ENCODE measurements around the gene CLDN7.

The CLDN7 gene

DNA sequence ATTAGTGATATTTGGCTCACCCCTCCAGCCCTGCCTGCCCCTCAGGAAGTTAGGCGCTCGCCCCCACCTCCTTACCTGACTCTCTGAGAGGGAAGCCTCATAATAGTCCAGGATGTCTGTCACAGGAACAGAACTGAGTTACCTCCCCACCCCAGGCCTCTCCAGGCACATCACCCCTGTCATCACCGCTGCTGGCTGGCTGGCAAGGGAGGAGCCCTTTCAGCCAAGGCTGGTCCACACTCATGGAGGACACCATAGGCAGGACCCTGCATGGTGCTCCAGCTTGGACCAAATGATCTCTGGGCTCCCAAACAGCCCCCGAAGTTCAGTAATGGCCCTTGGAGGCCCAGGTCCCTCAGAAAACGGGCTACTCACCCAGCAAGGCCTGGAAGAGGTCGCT, 44.1 kb downstream of the CLDN7 start:
- DNase-seq = no peak

DNA sequence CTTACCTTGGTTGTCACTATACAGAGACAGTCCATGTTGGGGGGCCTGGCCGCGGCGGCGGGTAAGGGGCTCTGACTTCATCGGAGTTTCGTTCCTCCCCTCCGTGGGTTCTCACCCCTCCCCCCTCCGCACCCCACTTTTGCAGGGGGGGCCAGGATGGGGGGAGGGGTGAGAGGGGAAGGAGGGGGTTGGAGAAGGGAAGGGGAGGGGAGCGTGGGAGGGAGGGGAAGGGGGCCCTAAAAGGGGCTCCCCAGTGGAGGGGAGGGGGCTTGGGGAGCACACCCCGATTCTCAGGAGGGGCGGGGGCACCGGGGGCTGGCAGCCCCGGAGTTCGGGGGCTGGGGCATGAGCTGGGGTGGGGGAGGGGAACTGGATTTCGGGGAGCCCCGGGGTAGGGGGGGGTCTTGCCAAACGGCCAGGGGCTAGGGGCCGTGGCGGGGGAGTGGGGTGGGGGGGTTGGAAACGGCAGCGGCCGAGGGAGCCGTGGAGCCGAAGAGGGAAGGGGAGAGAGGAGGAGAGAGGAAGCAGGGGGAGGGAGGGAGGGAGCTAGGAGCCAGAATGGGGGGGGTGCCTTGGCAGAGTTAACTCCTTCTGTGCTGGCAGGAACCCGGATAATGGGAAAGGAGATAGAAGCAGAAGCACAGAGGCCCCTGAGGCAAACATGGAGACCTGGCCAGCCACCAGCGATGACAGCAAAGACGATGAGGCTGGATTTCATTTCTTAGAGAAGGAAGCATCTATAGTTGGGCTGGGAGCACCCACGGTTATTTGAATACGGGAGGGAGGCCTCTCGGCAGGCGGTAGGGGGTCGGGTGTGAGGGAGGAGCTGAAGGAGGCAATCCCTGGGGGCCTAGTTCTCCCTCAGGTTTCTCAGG, 44.9 kb downstream of the CLDN7 start:
- no peak for DNase-seq

DNA sequence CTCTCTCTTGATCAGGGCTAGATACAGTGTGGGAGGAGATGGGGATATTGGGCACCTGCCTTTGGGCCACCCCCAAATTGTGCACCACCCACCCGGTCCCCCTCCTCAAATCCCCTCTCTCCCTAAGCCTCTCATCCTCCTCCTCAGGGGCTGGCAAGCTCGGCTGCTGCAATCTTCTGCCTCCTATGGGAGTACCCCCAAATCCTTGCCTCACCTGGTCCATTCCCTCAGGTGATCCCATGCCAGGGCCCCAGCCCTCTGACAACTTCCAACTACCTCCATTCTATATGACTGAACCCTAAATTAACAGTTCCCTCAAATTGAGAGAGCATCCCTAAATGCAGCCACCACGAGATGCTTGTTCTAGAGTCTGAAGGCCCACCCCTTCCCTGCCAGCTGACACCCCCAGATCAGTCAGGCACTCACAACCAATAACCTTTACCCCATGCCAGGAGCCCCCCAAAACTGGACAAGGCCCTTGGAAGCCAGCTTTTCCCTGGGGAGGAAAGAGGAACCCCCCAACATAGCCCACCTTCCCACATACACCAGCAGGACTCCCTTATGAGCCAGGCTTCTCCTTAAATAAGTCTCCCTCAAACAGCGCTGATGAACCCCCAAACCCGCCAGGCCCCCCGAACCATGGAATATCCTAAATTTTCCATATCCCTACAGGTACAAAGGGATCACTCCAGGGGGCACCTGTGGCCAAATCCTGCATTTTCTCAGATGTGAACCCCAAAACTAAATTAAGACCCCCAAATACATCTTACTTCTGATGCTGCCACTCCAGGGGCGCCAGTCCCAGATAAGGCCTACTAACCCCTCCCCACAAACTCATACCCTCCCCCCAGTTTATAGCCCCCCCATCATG, 45.8 kb downstream of the CLDN7 start:
- DNase-seq = no peak

DNA sequence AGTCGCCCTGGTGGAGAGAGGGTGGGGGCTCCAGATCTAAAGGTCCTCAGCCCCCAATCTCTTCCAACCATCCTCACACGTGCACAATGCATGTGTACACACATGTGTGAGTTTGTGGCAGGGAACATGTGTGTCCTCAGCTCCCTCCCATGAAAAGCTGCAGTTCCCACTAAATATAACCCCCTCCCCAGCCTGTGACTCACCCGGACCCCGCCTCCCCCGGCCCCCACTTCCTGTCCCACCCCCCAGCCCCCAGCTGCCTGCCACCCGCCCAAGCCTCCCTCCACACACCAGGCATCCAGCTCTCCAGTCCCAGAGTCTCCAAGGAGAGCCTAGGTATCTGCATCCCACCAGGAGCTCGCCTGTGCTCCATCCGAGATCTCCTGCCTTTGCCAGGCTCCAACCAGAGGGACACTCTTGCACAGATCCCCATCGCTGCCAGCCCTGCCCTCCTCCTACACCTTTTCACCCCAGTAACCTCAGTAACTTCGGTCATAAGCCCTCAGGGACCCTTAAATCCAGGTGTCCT, 46.6 kb downstream of the CLDN7 start:
- no peak for DNase-seq

DNA sequence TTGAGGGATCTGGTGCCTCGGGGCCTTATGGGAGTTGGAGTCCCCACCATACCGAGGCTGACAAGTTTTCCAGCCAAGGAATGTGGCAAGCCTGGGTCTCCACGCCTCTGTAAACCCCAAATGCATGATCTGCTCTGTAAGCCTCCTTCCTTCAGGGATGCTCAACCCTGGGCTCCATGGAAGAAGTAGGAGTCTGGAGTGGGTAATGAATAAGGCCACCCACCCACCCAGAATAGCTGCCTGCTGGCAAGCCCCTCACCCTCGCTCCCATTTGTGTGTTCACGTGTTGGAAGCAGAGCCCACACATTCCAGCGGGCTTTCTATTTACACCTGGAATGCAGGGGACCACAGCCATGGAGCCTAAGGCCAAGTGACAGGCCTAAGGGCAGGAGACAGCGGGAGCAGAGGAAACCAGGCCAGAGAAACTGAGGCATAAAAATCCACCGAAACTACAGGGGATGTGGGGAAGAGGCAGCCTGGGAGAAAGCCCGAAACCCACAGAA, 47.1 kb downstream of the CLDN7 start:
- no peak for DNase-seq

DNA sequence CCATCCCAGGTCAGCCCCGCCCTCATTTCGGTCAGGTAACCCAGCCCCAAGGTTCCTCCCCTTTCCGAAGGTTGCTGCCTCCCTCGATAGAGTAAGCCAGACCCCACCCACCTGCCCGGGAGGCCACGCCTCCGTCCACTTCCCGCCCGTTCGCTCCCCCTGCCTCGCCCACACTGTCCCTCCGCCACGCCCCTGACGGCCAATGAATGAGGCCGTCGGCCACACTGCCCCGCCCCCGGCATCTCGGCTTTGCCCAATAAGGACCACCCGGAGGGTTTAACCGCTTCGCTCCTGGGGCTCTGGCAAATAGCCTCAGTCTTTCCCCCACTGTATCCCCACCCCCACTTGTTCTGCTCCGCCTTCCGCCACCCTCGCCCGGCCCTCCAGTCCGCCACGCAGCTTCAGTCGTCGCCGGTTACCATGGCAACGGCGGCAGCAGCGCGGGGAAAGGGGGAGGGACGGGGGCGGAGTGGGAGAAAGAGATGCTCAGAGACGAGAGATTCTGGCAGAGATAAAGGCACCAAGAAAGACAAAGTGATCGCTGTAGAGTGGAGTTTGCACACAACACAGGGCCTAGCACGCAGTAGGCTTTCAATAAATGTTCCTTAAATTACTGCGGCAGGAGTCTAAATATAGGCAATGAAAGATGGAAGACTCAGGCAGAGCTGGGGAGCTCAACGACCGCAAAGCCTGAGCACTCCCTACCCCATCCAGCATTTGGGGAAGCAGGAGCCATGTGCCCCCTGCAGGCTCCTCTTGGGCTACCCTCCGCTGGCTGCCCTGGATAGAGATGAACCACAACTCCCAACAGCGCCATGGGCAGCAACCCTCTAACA, 47.8 kb downstream of the CLDN7 start:
- DNase-seq = no peak

DNA sequence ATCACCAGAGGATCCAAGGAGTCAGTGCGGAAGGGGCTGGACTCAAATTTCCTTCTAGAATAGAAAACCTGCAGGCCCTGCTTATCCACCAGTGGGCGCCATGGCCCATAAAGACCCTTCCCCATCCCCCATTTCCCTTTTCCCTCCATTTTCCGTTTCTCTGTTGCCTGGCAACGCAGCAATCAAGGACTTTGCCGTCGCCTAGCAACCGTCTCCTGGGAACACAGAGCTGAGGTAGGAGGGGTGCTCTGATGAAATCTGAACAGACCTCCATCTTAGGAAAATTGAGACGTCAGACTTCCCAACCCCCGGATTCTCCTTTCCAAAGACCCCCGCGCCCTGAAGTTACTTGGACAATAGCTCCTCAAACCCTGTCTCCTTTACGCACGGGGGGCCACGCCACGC, 48.4 kb downstream of the CLDN7 start:
- DNase-seq = no peak

DNA sequence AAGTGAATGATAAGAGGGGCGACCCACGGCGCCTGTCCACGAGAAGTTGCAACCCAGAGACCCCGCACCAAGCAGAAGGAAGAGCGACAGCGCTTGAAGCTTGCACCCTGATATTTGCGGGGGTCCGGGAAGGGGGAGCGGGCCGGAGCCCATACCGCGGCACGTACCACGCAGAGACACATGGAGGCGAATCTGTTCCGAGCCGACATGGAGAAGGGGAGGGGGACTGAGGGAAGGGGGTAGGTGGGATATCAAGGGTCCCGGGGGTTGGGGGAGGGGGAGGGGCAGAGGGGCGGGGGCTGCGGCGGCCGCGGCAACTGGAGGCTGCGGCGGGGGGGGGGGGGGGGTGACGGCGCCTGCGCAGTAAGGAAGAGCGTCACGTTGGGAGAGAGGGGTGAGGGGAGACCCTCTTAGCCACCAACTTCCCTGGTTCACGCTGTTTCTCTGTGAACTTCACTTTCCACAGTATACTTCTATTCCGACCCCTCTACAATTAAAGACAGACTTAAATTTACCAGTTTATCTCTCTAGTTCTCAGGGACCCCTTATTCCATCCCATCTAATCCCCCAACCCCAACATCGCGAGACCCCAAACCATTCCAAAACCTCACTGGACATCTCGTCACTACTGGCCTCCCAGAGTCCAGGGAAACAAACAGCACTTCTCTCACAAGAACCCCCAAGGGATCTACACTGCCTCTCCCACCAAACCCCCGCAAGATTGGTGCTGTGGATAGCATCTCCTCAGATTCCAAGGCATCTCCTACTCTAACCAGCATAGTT, 50.6 kb downstream of the CLDN7 start:
- DNase-seq = no peak
